H9 (cell line): ENCODE measurements around the gene PIRT. TPM values are rescaled to one million over a fixed set of nuclear protein-coding genes. Genes with fewer than 3 reads are reported as not detected.

Experiments used
- DNase-seq: peaks from one replicate; pipeline ENCODE4 v3.0.0-alpha.2; 2017
- H2AFZ ChIP-seq: one replicate; pipeline ENCODE4 v1.6.1; 2013; ENCODE audit warnings: mild to moderate bottlenecking, low read length, control low read depth, moderate library complexity
- H2AK5ac ChIP-seq: 2 replicates; pipeline ENCODE4 v1.6.1; 2013; ENCODE audit warnings: low read length, control low read depth, mixed read lengths; ENCODE audit not compliant: insufficient read length
- H2BK120ac ChIP-seq: one replicate; pipeline ENCODE4 v1.6.1; 2013; ENCODE audit warnings: low read depth, mild to moderate bottlenecking, low read length, control low read depth, inconsistent platforms; ENCODE audit not compliant: poor library complexity, severe bottlenecking
- H2BK12ac ChIP-seq: 2 replicates; pipeline ENCODE4 v1.6.1; 2013; ENCODE audit warnings: low read length, control low read depth, mixed read lengths, low read depth; ENCODE audit not compliant: insufficient read length
- H2BK15ac ChIP-seq: 2 replicates; pipeline ENCODE4 v1.6.1; 2013; ENCODE audit warnings: low read depth, low read length, control low read depth
- H2BK20ac ChIP-seq: one replicate; pipeline ENCODE4 v1.6.1; 2013; ENCODE audit warnings: low read depth, mild to moderate bottlenecking, low read length, control low read depth, inconsistent platforms; ENCODE audit not compliant: poor library complexity, severe bottlenecking
- H2BK5ac ChIP-seq: 2 replicates; pipeline ENCODE4 v1.6.1; 2013; ENCODE audit warnings: low read length, control low read depth, mixed read lengths; ENCODE audit not compliant: insufficient read length
- H3K14ac ChIP-seq: 2 replicates; pipeline ENCODE4 v1.6.1; 2013; ENCODE audit warnings: low read length, control low read depth; ENCODE audit not compliant: insufficient read depth
- H3K18ac ChIP-seq: 2 replicates; pipeline ENCODE4 v1.6.1; 2013; ENCODE audit warnings: low read depth, mild to moderate bottlenecking, mixed read lengths, low read length, control low read depth; ENCODE audit not compliant: insufficient read length
- H3K23ac ChIP-seq: 2 replicates; pipeline ENCODE4 v1.6.1; 2013; ENCODE audit warnings: low read length, control low read depth, mixed read lengths, low read depth; ENCODE audit not compliant: insufficient read length
- H3K23me2 ChIP-seq: 2 replicates; pipeline ENCODE4 v1.6.1; 2013; ENCODE audit warnings: low read depth, mild to moderate bottlenecking, mixed read lengths, low read length, control low read depth; ENCODE audit not compliant: insufficient read length, poor library complexity, severe bottlenecking
- H3K27ac ChIP-seq: 2 replicates; pipeline ENCODE4 v1.5.1; 2013; ENCODE audit warnings: low read length, control low read depth, mixed read lengths, low read depth; ENCODE audit not compliant: insufficient read length
- H3K27me3 ChIP-seq: 2 replicates; pipeline ENCODE4 v1.6.1; 2013; ENCODE audit warnings: low read length, control low read depth, inconsistent platforms; ENCODE audit not compliant: insufficient read depth
- H3K4ac ChIP-seq: 2 replicates; pipeline ENCODE4 v1.6.1; 2013; ENCODE audit warnings: low read depth, mild to moderate bottlenecking, control low read depth, inconsistent platforms, low read length, moderate library complexity
- H3K4me1 ChIP-seq: 2 replicates; pipeline ENCODE4 v1.6.1; 2013; ENCODE audit warnings: low read length, control low read depth, inconsistent platforms; ENCODE audit not compliant: insufficient read depth
- H3K4me2 ChIP-seq: 2 replicates; pipeline ENCODE4 v1.6.1; 2013; ENCODE audit warnings: low read length, control low read depth, mixed read lengths; ENCODE audit not compliant: insufficient read length, insufficient read depth
- H3K56ac ChIP-seq: 2 replicates; pipeline ENCODE4 v1.6.1; 2013; ENCODE audit warnings: low read depth, mild to moderate bottlenecking, mixed read lengths, low read length, control low read depth; ENCODE audit not compliant: insufficient read length
- H3K79me1 ChIP-seq: 2 replicates; pipeline ENCODE4 v1.6.1; 2013; ENCODE audit warnings: low read depth, mild to moderate bottlenecking, moderate library complexity, low read length, control low read depth, inconsistent platforms; ENCODE audit not compliant: insufficient read depth, poor library complexity, severe bottlenecking
- H3K79me2 ChIP-seq: 2 replicates; pipeline ENCODE4 v1.6.1; 2013; ENCODE audit warnings: low read length, control low read depth, inconsistent platforms; ENCODE audit not compliant: insufficient read depth
- H3K9ac ChIP-seq: 2 replicates; pipeline ENCODE4 v1.6.1; 2013; ENCODE audit warnings: low read length, control low read depth, mixed read lengths; ENCODE audit not compliant: insufficient read length; ENCODE audit errors: extremely low read depth
- H3K9me3 ChIP-seq: one replicate; pipeline ENCODE4 v1.6.1; 2013; ENCODE audit warnings: low read depth, low read length, inconsistent platforms; ENCODE audit not compliant: control insufficient read depth
- H3T11ph ChIP-seq: one replicate; pipeline ENCODE4 v1.6.1; 2013; ENCODE audit warnings: mild to moderate bottlenecking, low read length, control low read depth, inconsistent platforms
- H4K20me1 ChIP-seq: one replicate; pipeline ENCODE4 v1.6.1; 2013; ENCODE audit not compliant: control insufficient read depth, insufficient read length, insufficient read depth
- H4K5ac ChIP-seq: 2 replicates; pipeline ENCODE4 v1.6.1; 2013; ENCODE audit warnings: low read depth, mild to moderate bottlenecking, mixed read lengths, low read length, control low read depth; ENCODE audit not compliant: insufficient read length
- H4K8ac ChIP-seq: replicated peaks from 2 replicates; pipeline ENCODE4 v1.6.1; 2013; ENCODE audit warnings: low read length, control low read depth, mixed read lengths, low read depth; ENCODE audit not compliant: insufficient read length
- H4K91ac ChIP-seq: 2 replicates; pipeline ENCODE4 v1.6.1; 2013; ENCODE audit warnings: low read depth, mild to moderate bottlenecking, moderate library complexity, mixed read lengths, low read length, control low read depth; ENCODE audit not compliant: insufficient read length
- H3K27ac Mint-ChIP-seq, 3 experiments: 2 replicates in 2 of 3; 3 replicates in 1 of 3; pipeline ENCODE4 v1.8.0; 2020 to 2021; ENCODE audit warnings: mixed read lengths in 3 of 3, mild to moderate bottlenecking in 1 of 3, moderate library complexity in 1 of 3
- H3K27me3 Mint-ChIP-seq: 2 replicates; pipeline ENCODE4 v1.8.0; 2021; ENCODE audit warnings: low read depth, mild to moderate bottlenecking, moderate library complexity, mixed read lengths
- H3K36me3 Mint-ChIP-seq, 3 experiments: 2 replicates in 2 of 3; 3 replicates in 1 of 3; pipeline ENCODE4 v1.8.0; 2020 to 2021; ENCODE audit warnings: low read depth in 3 of 3, mixed read lengths in 3 of 3; ENCODE audit not compliant: insufficient read depth in 1 of 3
- H3K4me1 Mint-ChIP-seq, 2 experiments: 2 replicates each; pipeline ENCODE4 v1.8.0; 2020; ENCODE audit warnings: mixed read lengths in 2 of 2
- H3K4me3 Mint-ChIP-seq, 2 experiments: 2 replicates in 1 of 2; 3 replicates in 1 of 2; pipeline ENCODE4 v1.8.0; 2020 to 2021; ENCODE audit warnings: mild to moderate bottlenecking in 2 of 2, mixed read lengths in 2 of 2, moderate library complexity in 1 of 2
- H3K9me3 Mint-ChIP-seq, 2 experiments: 2 replicates in 1 of 2; 3 replicates in 1 of 2; pipeline ENCODE4 v1.8.0; 2020; ENCODE audit warnings: mild to moderate bottlenecking in 2 of 2, mixed read lengths in 2 of 2, moderate library complexity in 1 of 2
- WGBS: extraction: QIAGEN DNeasy Blood & Tissue Kit; methylation state at CpG from one replicate; pipeline ENCODE4 v1.1.7; 2013; ENCODE audit warnings: missing lambda C conversion rate, low lambda C conversion rate, mixed read lengths; ENCODE audit not compliant: insufficient read length; ENCODE audit errors: extremely low coverage; 5-methylcytosine and 5-hydroxymethylcytosine counted together
- total RNA-seq: library from RNA; stranded (reverse); gene quantifications from 2 replicates; pipeline ENCODE4 v1.2.1, GENCODE V29; 2021
- TF ChIP-seq, protein P1 (sequence below): fragments of 200-600 bp; sonication (generic); conservative IDR thresholded peaks from 3 replicates; pipeline ENCODE4 v1.8.0; 2021; ENCODE audit warnings: antibody characterized with exemption, mild to moderate bottlenecking

PIRT gene
- total RNA-seq, 1 experiment from 2014 or later: not detected

DNA sequence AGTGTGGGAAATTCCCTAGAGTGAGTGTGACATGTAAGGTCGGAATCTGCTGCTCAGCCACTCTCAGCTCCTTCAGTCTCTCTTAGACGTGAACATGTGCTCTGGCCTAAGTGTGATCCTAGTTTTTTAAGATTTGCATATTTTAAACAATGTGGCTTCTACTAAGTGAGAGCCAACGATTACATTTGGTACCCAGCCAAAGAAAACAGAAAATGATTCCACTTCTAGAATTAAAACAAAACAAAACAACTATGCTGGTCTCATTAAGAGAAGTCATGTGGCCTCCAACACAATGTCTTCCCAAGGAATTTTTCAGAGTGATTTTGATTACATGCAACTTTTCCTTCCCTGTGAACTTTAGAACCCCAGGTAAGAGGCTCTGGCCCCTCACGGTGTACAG lies 44.1 kb downstream of the PIRT start:
- no peaks in the 10 kb centered on the region for H3K27me3 ChIP-seq
- H4K20me1 ChIP-seq: no peaks in the 10 kb centered on the region
- H2AK5ac ChIP-seq: no peak overlapping the region
- H3K79me1 ChIP-seq: no peaks in the 10 kb centered on the region
- no peak overlapping the region for H3K56ac ChIP-seq
- H3K4me1 ChIP-seq: peaks cover 5% of the 10 kb centered on the region; the same call in 1 of the 2 replicates
- H3K9me3 ChIP-seq: no peaks in the 10 kb centered on the region
- H2BK5ac ChIP-seq: no peak overlapping the region
- H3K79me2 ChIP-seq: no peaks in the 10 kb centered on the region
- H3K14ac ChIP-seq: no peak overlapping the region
- Mint-ChIP-seq H3K4me3 (no peak overlapping the region), H3K9me3 (no peaks in the 10 kb centered on the region), H3K4me1 (peaks cover 19 to 23% of the 10 kb centered on the region in 2 experiments), H3K36me3 (no peaks in the 10 kb centered on the region), H3K27ac (peak overlapping the region in 1 of 3 experiments; percentile 33; a peak in 1 of 7 replicates), H3K27me3 (no peaks in the 10 kb centered on the region)
- no peak overlapping the region for H3K4ac ChIP-seq
- no peak overlapping the region for H2BK12ac ChIP-seq
- no peaks in the 10 kb centered on the region for H3K23me2 ChIP-seq
- DNase-seq: no peak
- H3K9ac ChIP-seq: no peak overlapping the region
- H4K8ac ChIP-seq: no peak overlapping the region
- H2BK15ac ChIP-seq: no peak overlapping the region
- no peak overlapping the region for H2BK20ac ChIP-seq
- WGBS: no CpG with 5 or more reads among the region's 4 CpGs
- H2BK120ac ChIP-seq: no peak overlapping the region
- H4K5ac ChIP-seq: no peak overlapping the region
- H3K18ac ChIP-seq: no peak overlapping the region
- no peak overlapping the region for H3K27ac ChIP-seq
- H3K23ac ChIP-seq: no peak overlapping the region
- H3K4me2 ChIP-seq: no peak overlapping the region
- TF ChIP-seq, protein P1, sequence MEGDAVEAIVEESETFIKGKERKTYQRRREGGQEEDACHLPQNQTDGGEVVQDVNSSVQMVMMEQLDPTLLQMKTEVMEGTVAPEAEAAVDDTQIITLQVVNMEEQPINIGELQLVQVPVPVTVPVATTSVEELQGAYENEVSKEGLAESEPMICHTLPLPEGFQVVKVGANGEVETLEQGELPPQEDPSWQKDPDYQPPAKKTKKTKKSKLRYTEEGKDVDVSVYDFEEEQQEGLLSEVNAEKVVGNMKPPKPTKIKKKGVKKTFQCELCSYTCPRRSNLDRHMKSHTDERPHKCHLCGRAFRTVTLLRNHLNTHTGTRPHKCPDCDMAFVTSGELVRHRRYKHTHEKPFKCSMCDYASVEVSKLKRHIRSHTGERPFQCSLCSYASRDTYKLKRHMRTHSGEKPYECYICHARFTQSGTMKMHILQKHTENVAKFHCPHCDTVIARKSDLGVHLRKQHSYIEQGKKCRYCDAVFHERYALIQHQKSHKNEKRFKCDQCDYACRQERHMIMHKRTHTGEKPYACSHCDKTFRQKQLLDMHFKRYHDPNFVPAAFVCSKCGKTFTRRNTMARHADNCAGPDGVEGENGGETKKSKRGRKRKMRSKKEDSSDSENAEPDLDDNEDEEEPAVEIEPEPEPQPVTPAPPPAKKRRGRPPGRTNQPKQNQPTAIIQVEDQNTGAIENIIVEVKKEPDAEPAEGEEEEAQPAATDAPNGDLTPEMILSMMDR: no peak
- H2AFZ ChIP-seq: no peak overlapping the region
- no peak overlapping the region for H3T11ph ChIP-seq
- H4K91ac ChIP-seq: no peak overlapping the region
